DMS53 treated with DMSO at 0.1 percent for 48 hours (cell line): ENCODE data around the gene TMEM272.
"Not testable (repeated sequence)": the region's sequence is repeated elsewhere in the genome, so short reads cannot be mapped to it uniquely, and the experiment has no call there.

ENCODE experiments used
- DNase-seq: peaks from one replicate; lab custom pipeline; 2025; ENCODE audit not compliant: unreplicated experiment; lab: John Stamatoyannopoulos, UW

Gene TMEM272

GRCh38 chr13:51826606-51827005, 18.4 kb downstream of the TMEM272 start:
- no peak for DNase-seq

GRCh38 chr13:51825681-51826254, 19.2 kb downstream of the TMEM272 start:
- DNase-seq: no peak

- no peak for DNase-seq
Observed at GRCh38 chr13:51825165-51825592, 19.8 kb downstream of the TMEM272 start.

- not testable (repeated sequence) for DNase-seq
Observed at GRCh38 chr13:51824712-51825111, 20.3 kb downstream of the TMEM272 start.

GRCh38 chr13:51823863-51824262, 21.1 kb downstream of the TMEM272 start:
- DNase-seq: no peak

- no peak for DNase-seq
Observed at GRCh38 chr13:51823359-51823758, 21.6 kb downstream of the TMEM272 start.

- no peak for DNase-seq
Observed at GRCh38 chr13:51822106-51822815, 22.7 kb downstream of the TMEM272 start.

- DNase-seq: no peak
Observed at GRCh38 chr13:51821606-51822005, 23.4 kb downstream of the TMEM272 start.

GRCh38 chr13:51820016-51820597, 24.9 kb downstream of the TMEM272 start:
- DNase-seq: no peak

- DNase-seq: no peak
Observed at GRCh38 chr13:51819544-51819943, 25.4 kb downstream of the TMEM272 start.

- no peak for DNase-seq
Observed at GRCh38 chr13:51818781-51819511, 26.0 kb downstream of the TMEM272 start.

- no peak for DNase-seq
Observed at GRCh38 chr13:51818276-51818675, 26.7 kb downstream of the TMEM272 start.

GRCh38 chr13:51817717-51818116, 27.3 kb downstream of the TMEM272 start:
- DNase-seq: no peak

- no peak for DNase-seq
Observed at GRCh38 chr13:51816604-51817249, 28.2 kb downstream of the TMEM272 start.

GRCh38 chr13:51815848-51816247, 29.1 kb downstream of the TMEM272 start:
- DNase-seq: no peak

GRCh38 chr13:51814825-51815650, 29.9 kb downstream of the TMEM272 start:
- DNase-seq: peak; percentile 55

GRCh38 chr13:51814071-51814470, 30.9 kb downstream of the TMEM272 start:
- DNase-seq: no peak

GRCh38 chr13:51811920-51812451, 33.0 kb downstream of the TMEM272 start:
- no peak for DNase-seq

- no peak for DNase-seq
Observed at GRCh38 chr13:51811046-51811445, 33.9 kb downstream of the TMEM272 start.

- no peak for DNase-seq
Observed at GRCh38 chr13:51808811-51809210, 36.2 kb downstream of the TMEM272 start.
